ENCODE results near the gene ANKH. TPM values are rescaled to one million over a fixed set of nuclear protein-coding genes. Genes with fewer than 3 reads are reported as not detected.

ANKH gene
- total RNA-seq, 1 donor from 2014 or later, result 10.3 TPM

DNA sequence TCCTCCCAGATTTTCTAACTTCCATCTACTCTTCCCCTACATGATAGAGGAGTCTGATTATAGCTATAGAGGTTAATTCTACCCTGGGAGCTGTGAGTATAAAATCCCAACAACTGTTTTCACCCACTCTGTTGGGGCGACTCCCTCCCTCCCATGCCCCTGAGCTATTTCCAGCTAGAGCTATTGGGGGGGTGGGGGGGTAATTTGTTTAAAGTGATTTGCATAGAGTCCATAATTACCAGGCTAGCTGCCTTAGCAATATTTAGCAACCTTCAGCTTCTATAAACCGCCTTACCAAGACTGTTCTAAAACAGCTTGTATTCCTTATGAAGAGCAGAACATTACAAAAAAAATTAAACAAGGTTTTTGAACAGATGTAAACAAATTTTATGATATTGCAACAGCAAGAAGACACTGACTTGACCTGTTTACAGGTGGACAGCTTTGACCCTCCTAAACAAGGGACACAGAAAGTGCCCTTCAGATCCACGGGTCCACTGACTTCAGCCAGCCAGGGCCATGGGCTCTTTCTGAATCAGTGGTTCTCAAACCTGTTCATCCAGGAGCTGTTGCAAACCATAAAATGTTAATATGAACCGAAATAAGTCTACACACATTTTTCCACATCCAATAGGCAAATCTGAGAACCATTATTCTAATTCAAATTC is 108.9 kb downstream of the ANKH start:
- TF ChIP-seq, protein P1, sequence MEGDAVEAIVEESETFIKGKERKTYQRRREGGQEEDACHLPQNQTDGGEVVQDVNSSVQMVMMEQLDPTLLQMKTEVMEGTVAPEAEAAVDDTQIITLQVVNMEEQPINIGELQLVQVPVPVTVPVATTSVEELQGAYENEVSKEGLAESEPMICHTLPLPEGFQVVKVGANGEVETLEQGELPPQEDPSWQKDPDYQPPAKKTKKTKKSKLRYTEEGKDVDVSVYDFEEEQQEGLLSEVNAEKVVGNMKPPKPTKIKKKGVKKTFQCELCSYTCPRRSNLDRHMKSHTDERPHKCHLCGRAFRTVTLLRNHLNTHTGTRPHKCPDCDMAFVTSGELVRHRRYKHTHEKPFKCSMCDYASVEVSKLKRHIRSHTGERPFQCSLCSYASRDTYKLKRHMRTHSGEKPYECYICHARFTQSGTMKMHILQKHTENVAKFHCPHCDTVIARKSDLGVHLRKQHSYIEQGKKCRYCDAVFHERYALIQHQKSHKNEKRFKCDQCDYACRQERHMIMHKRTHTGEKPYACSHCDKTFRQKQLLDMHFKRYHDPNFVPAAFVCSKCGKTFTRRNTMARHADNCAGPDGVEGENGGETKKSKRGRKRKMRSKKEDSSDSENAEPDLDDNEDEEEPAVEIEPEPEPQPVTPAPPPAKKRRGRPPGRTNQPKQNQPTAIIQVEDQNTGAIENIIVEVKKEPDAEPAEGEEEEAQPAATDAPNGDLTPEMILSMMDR (conservative IDR thresholded peaks at IDR 0.05; ENCODE audit: low read depth, low read length), result no peak
- H3K4me3 ChIP-seq (ENCODE audit: low read depth, low read length), result no peak overlapping the region
- no peak for DNase-seq (ENCODE audit: low read depth)

DNA sequence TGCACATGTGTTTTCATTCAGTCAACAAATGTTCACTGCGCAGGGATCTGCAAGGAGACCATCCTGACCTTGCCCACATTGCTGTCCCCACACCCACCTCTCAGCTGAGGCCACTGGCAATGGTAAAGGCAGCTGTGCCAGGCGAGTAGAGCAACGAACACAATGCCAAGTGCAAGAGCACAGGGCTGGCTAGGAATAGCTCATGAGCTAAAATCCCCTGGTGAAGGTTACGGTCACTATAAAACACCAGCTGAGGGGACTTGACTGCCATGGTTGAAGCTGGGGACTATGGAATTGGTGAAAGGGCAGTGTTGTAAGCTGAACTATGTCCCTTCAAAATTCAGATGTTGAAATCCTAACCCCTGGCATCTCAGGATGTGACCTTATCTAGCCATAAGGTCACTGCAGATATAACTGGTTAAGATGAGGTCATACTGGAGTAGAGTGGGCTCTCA is 111.0 kb downstream of the ANKH start:
- no peak overlapping the region for H3K4me3 ChIP-seq (ENCODE audit: low read depth, low read length)
- DNase-seq (ENCODE audit: low read depth), result no peak
- TF ChIP-seq, protein P1 (conservative IDR thresholded peaks at IDR 0.05; ENCODE audit: low read depth, low read length), result no peak

DNA sequence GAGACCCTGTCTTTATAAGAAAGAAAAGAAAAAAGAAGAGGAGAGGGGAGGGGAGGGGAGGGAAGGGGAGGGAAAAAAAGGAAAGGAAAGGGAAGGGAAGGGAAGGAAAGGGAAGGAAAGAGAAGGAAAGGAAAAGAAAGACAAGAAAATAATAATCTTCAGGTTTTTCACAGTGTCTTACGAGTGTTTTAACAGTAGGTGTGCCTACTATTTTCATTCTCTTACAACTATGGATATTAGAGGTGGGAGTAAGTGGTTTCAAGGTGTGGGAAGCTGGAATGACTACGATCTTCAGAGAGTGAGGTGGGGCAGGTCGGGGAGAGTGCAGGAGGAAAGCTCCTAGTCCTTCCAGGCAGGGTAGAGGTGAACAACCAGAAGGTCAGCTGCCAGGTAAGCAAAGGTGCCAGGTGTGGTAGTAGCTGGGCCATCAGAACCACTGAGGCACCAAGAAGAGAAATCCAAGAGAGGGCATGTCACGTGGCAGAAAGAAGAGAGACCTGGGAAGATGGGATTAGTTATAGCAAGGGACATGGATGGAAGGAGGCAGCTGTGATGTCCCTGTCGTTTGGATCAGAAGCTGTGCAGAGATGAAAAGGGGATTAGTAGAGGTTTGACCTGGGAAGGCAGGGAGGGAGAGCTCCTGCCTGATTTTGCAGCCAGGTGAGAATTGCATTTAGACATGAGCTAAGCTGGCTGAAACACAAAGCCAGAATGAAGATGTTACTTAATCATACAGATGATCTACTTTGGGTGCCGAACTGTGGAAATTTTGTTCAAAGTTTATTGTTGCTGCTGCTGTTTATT is 111.6 kb downstream of the ANKH start:
- TF ChIP-seq, protein P1 (conservative IDR thresholded peaks at IDR 0.05; ENCODE audit: low read depth, low read length), result no peak
- no peak overlapping the region for H3K4me3 ChIP-seq (ENCODE audit: low read depth, low read length)
- no peak for DNase-seq (ENCODE audit: low read depth)

DNA sequence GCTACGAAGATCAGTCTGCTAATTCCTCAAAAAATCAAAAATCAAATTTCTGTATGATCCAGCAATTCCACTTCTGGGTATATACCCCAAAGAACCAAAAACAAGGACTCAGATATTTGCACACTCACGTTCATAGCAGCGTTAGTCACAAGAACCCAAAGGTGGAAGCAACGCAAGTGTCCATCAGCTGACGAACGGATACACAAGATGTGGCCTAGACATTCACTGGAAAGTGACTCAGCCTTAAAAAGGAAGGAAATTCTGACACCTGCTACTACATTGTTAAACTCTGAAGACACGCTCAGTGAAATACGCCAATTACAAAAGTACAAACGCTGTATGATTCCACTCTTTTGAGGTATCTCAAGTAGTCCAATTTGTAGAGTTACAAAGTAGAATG is 113.7 kb downstream of the ANKH start:
- TF ChIP-seq, protein P1 (conservative IDR thresholded peaks at IDR 0.05; ENCODE audit: low read depth, low read length), result no peak
- no peak for DNase-seq (ENCODE audit: low read depth)
- H3K4me3 ChIP-seq (ENCODE audit: low read depth, low read length), result no peak overlapping the region

DNA sequence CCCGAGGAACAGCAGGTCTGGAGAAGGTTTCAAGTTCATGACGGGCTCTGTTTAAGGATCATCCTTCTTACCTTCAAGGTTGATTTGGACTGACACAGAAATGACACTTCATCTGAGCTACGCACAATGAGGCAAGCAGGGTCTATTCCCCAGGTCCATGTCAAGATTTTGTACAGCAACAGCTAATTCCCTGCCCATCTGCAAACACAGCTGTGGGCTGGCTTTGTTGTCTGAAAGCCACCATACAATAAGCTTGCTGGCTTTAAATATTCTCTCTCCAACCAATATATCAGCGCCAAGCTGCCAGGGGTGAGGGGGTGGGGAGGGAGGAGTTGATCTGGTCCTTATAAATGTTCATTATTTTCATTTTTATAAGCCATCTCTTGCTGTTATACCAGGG is 115.1 kb downstream of the ANKH start:
- TF ChIP-seq, protein P1 (conservative IDR thresholded peaks at IDR 0.05; ENCODE audit: low read depth, low read length), result no peak
- DNase-seq (ENCODE audit: low read depth), result no peak
- H3K4me3 ChIP-seq (ENCODE audit: low read depth, low read length), result no peak overlapping the region

DNA sequence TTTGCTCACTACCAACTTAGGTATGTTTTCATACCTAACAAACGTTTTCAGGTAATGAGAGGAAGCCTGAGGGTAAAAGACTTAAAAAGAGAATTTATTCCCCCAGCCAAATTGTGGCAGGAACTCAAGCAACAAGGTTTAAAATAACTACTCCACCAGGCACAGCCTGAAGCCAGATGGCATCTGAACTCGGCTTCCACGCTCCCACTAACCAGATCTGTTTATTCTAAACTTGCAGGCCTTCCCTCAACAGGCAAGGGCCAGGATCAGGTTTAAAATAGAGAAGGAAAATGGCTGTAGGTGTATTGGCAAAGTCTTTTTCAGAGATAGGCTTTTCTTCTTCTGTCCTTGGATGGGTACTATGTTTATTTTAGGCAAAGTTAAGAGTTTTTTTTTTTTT is 117.6 kb downstream of the ANKH start:
- DNase-seq (ENCODE audit: low read depth), result no peak
- H3K4me3 ChIP-seq (ENCODE audit: low read depth, low read length), result no peak overlapping the region
- TF ChIP-seq, protein P1 (conservative IDR thresholded peaks at IDR 0.05; ENCODE audit: low read depth, low read length), result no peak

Data from epithelial cell of proximal tubule (primary cell).